Stimulated activated CD8-positive, alpha-beta memory T cell treated with anti-CD3 and anti-CD28 coated beads, Interleukin-12 subunit alpha, Interleukin-12 subunit beta, amount 100 ng/mL, for 24 hours (primary cell): Measurements from ENCODE around the gene ZBTB20.

ENCODE experiments used
- DNase-seq: peaks from one replicate; pipeline ENCODE4 v3.0.0-alpha.2; 2020; ENCODE audit errors: extremely low read depth

ZBTB20 gene

DNA sequence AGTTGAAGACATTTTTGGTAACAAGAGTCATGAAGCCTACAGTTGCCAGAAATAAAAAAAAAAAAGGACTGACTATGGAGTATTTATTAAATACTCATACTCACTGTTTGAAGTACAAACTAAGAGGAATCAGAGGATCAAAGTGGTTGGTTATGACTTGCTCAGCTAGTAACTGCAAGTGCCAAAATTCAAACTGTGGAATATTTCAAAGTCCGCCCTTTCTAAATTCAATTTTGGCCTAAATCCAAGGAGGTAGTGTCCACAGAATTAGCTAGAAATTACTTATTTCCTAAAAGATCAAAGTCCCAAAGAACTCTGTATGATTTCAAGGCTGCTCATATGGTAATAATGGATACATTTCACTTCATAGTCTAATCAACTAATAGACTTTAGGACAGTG is 274.5 kb downstream of the ZBTB20 start:
- DNase-seq: no peak

- DNase-seq: no peak
Measured at GRCh38 chr3:114872050-114872449, 275.0 kb downstream of the ZBTB20 start.

DNA sequence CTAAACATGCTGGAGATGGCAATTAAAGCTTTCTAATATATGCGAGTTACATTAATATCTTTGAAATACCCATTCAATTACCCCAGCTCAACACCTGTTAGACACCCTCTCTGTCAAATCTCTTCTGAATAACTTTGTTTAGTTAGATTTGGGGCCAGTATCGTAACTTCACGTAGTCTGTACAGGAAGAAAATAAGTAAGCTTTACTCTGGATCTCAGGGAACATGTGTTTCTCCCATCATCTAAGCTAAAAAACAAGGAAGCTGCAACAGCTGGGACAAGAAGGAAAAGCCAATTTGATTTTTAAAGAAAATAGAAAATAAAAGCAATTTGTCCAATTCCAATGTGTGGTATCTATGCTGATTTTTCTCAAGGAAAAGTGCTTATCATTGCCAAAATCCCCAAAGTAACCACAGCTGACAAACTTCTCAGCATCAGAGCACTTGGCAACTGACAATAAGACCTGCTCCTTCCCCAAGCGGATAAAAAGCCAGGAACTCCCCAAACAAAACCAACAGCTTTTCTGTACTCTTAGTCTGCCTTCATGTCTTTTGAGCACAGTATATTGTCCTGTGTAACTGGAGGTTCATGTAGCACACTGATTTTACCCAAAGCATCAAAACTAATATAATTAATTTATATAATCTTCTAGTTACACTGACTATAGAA is 279.1 kb downstream of the ZBTB20 start:
- DNase-seq: no peak

DNA sequence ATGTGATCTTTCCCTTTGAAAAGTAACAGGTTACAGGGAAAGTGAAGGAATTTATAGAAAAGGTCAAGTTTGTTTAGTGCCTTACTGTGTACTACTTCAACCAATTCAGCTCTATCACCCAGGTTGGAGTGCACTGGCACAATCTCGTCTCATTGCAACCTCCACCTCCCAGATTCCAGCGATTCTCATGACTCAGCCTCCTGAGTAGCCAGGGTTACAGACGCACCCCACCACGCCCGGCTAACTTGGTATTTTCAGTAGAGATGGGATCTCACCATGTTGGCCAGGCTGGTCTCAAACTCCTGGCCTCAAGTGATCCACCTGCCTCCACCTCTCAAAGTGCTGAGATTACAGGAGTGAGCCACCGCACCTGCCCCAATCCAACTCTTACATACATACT is 279.7 kb downstream of the ZBTB20 start:
- DNase-seq: no peak

DNA sequence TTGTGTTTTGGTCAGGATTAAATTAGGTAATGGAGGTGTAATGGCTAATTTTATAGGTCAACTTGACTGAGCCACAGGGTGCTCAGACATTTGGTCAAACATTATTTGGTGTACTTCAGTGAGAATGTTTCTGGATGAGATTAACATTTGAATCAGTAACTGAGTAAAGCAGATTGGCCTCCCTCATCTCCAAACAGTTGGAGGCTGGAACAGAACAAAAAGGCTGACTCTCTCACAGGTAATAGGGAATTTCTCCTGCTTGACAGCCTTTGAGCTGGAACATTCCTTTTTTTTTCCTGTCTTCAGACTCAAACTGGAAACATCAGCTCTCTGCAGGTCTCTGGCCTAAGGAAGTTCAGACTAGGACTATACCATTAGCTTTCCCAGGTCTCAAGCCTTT is 280.7 kb downstream of the ZBTB20 start:
- DNase-seq: no peak

DNA sequence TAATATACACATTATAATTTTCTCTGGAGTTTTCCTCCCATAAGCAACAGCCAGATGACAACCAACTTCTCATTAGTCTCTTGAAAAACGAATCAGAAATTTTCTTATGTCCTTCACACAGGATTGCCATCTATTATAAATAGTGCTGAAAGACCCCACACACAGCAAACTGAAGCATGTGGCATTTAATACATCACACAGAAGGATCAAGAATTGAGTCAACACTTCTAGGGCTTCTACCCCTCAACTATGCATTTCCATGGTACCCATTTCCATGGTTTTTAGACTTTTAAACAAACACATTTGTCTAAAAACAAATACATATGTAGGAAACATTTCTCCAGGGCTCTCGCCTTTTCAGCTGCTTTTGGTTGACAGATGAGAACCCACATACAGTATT is 282.1 kb downstream of the ZBTB20 start:
- no peak for DNase-seq

DNA sequence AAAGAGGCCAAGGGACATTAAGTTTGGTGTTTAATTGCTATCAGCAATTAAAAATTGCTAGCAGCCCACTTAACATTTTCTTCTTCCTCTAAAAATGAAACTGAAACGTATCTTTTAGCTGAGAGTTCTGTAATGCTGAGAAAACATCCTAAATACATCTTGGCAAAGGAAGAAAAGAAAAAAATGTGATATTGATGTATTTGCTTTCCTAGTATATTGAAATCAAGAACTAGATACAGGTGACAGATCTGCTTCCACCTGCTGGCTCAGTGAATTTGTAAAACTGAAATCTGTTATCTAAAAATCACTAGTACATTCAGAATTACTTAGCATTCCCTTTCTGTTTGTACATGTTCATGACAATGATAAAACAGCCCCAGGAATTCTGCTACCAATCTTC is 283.2 kb downstream of the ZBTB20 start:
- no peak for DNase-seq

- no peak for DNase-seq
Measured at GRCh38 chr3:114861666-114862065, 285.4 kb downstream of the ZBTB20 start.

GRCh38 chr3:114860531-114860930 is 286.6 kb downstream of the ZBTB20 start:
- DNase-seq: no peak

DNA sequence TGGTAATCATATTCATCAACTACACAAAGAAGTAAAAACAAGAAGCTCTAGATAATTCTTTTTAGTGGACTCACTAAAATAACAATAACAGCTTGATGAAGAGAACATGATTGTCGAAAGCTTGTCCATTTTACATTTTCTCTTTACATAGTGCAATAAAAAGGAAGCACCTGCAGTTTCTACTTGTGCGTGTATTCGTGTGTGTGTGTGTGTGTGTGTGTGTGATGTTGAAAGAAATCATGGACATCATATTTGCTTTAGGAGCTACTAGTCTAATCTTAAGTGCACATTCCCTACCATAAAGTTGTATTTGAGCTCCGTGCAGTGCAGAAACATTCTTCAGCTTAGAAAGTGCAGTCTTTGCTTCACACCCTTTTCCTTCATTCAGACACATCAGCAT is 288.8 kb downstream of the ZBTB20 start:
- DNase-seq: no peak

GRCh38 chr3:114857299-114857701 is 289.8 kb downstream of the ZBTB20 start:
- DNase-seq: no peak

DNA sequence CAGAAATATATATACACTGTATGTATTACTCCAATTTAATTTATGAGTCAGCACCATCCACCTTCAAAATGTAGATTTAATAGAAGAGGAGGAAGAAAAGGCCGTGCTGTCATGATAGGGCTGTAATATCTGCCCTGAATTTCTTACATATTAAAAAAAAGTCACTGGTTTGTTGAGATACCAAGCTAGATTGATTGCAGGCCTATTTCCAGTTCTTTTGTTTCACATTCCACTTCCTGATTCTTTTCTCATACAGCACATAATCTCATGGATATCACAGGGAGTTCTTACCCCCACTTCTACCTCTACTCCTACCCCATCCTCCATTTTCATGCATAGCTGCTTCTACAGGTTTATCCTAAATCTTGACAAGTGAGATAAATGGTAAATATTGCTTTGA is 290.3 kb downstream of the ZBTB20 start:
- DNase-seq: no peak

DNA sequence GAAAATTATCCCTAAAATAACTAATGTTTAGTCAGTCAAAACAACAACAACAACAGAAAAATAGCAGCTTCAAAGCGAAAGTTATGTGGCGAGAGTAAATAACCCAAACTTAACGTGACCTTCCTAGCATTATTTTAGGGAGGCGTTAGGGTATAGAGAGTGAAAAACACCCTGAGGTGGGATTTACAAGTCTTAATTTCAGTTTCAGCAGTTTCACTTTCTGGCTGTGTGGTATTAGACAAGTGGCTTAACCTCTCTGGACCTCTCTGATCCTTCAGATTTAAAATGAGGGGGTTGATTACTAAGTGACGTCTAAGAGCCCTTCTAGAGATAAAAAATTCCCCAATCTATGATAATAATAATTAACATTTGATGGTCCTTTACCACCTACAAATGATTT is 291.2 kb downstream of the ZBTB20 start:
- DNase-seq: no peak

- DNase-seq: no peak
Measured at GRCh38 chr3:114852966-114853365, 294.1 kb downstream of the ZBTB20 start.

DNA sequence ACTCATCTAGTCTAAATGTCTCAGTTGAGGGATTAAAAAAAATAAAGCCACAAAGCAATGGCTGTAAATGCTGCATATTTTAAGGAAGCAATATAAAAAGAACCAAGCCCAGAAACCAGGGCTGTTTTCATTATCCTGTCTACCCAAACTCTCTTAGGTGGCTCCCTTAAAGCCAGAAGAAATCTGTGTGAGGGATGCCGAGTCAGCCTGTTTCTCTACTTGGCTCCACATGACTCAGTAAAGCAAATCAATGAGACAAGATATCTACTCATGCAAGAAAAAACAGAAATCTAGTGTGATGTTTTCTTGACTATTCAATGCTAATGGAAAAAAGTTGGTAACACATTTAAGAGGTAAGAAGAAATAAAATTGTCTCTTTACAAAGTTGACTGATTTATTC is 296.2 kb downstream of the ZBTB20 start:
- DNase-seq: no peak

DNA sequence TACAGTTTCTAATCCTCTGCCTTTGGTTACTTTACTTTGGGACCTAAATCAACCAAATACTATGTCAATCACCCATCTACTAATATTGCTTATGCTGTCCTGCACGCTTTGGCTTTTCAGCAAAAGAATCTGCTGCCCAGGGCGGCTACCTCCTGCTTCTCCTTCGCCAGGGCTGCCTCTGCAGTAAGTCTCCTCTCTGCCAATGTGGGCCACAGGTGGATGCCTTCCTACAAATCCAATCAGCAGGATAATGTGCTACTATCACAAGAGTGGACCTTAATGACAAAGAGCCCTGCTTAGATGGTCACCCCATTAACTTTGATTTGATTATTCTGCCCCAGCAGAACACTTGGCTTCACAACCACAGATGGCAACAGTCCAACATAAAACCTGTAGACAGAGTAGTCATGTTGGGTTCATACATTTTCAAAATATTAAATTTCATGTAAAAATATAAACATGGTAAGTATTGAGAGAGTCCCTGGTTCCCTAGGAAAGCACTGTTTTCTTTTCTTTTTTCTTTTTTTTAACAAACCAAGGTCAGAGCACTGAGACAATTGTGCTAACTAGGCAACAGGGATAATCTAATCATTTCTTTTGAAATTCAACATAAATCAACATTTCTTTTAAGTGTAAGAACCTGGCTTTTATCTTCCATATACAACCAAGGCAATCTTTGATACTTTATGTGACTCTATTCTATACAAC is 298.3 kb downstream of the ZBTB20 start:
- no peak for DNase-seq

GRCh38 chr3:114848082-114848481 is 299.0 kb downstream of the ZBTB20 start:
- no peak for DNase-seq

DNA sequence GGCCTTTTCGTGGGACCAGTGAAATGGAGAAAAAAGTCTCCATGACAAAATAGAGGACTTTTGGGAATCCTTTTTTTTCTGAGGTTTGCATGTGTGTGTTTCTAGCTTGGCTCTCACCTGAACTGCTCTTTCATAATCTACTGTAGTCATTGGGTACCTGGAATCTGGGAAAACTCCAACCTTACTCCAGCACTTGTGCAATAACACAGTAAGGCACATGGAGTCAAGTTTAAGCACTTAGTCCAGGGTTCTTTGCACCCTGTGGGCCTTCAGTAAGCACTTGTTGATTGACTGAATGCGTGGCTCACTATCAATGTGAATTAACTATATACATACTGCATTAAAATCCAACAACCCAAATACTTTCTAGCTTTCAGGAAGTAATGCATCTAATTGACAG is 299.5 kb downstream of the ZBTB20 start:
- no peak for DNase-seq

DNA sequence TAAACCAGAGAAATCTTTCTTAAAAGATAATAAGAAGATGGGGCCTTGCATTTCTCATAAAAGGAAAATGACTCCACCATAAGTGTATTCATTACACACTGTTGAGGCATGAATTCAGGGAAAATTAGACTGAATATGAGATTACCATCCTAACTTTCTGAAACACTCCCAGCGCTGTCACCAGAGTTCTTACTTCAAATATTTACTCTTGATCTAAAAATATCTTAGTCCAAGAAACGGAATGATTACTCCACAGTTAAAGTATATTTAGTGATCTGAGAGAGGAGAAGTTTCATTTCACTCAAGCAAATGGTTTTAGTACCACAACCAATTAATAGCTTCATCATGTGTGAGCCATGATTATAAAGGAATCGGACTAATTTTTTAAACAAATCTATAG is 300.3 kb downstream of the ZBTB20 start:
- DNase-seq: no peak

DNA sequence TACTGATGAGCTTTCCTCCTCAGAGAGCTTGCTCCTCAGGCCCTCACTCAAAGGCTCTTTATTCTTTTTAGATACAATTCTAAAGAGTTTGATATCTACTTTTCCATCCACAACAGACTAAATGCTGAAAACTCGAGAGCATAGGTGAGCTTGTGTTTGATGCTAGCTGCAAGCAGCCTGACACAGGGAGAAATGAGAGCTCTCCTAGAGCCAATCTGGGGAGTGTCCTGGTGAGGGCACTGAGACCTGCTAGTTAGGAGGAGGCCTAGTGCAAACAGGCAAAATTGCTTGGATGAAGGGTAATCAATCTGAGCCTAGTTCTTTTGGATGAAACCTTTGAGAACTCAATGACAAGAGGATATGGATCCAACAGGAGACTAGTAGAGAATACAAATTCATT is 300.8 kb downstream of the ZBTB20 start:
- DNase-seq: no peak

GRCh38 chr3:114841515-114841914 is 305.6 kb downstream of the ZBTB20 start:
- no peak for DNase-seq

GRCh38 chr3:114839476-114839875 is 307.6 kb downstream of the ZBTB20 start:
- DNase-seq: no peak

DNA sequence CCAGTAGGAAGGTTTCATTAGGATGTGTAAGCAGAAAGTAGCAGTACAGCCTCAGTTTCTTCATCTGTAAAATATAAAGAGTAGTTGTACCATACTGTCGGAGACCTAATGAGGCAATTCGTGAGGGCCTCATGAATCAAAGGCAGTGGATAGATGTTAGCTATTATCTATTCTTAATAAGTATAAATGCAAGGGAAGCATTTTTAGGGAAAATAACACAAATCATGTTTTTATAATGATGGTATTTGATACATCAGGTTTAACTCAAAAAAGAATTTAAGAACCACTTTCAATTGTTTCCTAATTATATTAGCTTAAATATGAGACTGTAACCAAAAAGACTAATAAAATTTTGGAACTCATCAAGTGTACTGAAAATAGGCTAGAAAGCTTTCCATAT is 309.1 kb downstream of the ZBTB20 start:
- DNase-seq: no peak
